HG03025 (cell line): ENCODE measurements around the gene TRAM2.

Experiments
- ATAC-seq: cut with Tn5 transposase; IDR thresholded peaks from one replicate; pipeline ENCODE4 v1.9.1; 2021; ENCODE audit warnings: mild to moderate bottlenecking, moderate library complexity; ENCODE audit not compliant: unreplicated experiment, low FRiP score

The TRAM2 gene

GRCh38 chr6:52571099-52571755, 5.6 kb downstream of the TRAM2 start:
- ATAC-seq, result no peak

- ATAC-seq, result no peak
These were observed 6.6 kb downstream of the TRAM2 start for GRCh38 chr6:52570291-52570700.

- ATAC-seq, result no peak
These were observed 8.5 kb downstream of the TRAM2 start for GRCh38 chr6:52568320-52568719.

- ATAC-seq, result no peak
These were observed 10.0 kb downstream of the TRAM2 start for GRCh38 chr6:52566853-52567279.

- ATAC-seq, result peak; percentile 49
These were observed 10.7 kb downstream of the TRAM2 start for GRCh38 chr6:52566201-52566600.

DNA sequence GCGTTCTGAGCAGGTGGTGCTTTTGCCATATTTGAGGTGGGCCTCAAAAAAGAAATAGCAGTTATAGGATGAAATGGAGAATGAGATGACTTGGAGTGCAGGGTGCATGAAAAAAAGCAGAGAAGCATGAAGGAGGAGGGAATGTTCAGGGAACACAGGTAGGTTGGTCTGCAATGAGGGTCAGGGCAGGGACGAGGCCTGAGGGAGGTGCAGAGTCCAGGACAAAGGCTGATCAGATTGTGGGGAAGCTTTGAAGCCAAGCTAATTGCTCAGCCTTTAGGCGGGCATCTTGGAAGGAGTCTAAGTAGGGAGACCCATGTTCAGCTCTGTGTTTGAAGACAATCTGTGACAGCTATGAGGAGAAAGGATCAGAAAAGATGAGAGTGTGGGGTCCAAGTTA, 12.0 kb downstream of the TRAM2 start:
- no peak for ATAC-seq

GRCh38 chr6:52562911-52563310, 13.9 kb downstream of the TRAM2 start:
- ATAC-seq, result no peak

- ATAC-seq, result no peak
These were observed 16.4 kb downstream of the TRAM2 start for GRCh38 chr6:52560462-52560861.

GRCh38 chr6:52558266-52559000, 18.4 kb downstream of the TRAM2 start:
- no peak for ATAC-seq

DNA sequence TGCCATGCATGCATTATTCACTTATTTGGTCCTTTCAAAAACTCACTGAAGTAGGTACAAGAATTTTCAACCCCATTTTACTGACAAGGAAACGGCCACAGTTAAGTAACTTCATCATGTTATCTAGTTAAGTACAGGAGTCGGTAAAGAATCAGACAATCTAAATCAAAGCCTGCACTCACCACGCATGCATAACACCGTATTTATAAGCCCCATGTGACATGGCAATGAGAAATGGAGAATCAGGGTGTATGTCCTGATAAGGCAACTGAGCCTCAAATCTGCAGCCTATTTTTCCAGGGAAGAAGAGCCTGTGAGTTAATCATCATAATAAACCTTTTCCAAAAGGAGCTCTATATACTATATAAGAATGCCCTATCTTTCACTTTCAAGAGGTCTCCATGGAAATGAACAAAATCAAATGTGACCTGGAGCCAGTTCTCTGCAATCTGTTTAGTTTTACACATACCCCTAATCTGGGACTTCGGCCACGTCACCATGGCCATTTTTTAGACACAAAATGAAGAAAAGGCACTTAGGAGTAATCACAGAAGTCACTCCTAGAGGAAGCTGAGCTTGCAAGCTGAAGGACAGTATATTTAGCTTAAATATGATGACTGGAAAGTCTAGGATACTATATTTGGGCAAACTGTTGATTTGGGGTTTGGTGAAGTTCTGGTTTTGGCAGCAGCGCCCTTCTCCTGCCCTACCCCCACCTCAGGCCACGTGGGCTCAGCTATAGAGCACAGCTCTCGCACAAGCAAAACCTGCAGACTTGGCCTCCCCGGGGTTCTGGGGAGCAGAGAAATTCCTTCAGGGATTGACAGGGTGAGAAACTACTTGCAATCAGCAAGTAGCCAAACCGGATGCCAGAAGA, 19.2 kb downstream of the TRAM2 start:
- ATAC-seq, result no peak

- ATAC-seq, result no peak
These were observed 21.2 kb downstream of the TRAM2 start for GRCh38 chr6:52555518-52556233.

- ATAC-seq, result no peak
These were observed 22.1 kb downstream of the TRAM2 start for GRCh38 chr6:52554684-52555280.

DNA sequence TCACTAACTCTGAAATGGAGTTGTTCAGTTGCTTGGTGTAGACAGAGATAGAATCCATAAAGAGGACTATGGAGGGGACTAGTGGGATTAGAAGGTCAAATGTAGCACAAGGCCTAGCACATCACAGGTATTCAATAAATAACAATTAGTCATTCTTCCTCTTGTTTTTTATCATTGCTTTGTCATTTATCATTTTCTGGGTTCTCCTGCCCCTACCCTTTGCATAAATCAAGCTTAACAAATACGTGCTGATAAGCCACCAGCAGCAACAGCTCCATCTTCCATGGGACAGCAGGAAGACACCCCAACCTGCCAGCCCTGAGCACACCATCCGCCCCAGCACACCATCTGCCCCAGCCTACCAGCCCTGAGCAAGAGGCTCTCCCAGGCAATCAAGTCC, 23.1 kb downstream of the TRAM2 start:
- no peak for ATAC-seq

DNA sequence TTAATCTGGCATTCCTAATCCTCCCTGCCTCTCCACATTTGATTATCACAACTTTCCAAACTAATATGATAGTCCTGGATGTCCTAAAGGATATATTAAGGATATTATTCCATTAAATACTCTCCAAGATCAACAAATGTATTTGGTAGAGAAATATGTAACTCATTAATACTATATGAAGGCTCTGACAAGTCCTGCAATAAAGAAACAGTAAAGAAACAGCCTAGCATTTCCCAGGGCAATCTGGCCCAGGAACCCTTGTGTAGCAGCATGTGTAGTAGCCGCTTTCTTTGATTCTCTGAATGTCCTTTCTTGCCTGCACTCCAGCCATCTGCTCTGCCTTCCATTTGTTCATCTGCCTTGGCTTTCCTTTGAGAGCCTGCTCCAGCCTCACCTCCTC, 23.7 kb downstream of the TRAM2 start:
- ATAC-seq, result no peak

GRCh38 chr6:52552278-52552643, 24.6 kb downstream of the TRAM2 start:
- peak; percentile 96 for ATAC-seq

- ATAC-seq, result no peak
These were observed 25.2 kb downstream of the TRAM2 start for GRCh38 chr6:52551483-52552277.

GRCh38 chr6:52550870-52551269, 26.0 kb downstream of the TRAM2 start:
- no peak for ATAC-seq

DNA sequence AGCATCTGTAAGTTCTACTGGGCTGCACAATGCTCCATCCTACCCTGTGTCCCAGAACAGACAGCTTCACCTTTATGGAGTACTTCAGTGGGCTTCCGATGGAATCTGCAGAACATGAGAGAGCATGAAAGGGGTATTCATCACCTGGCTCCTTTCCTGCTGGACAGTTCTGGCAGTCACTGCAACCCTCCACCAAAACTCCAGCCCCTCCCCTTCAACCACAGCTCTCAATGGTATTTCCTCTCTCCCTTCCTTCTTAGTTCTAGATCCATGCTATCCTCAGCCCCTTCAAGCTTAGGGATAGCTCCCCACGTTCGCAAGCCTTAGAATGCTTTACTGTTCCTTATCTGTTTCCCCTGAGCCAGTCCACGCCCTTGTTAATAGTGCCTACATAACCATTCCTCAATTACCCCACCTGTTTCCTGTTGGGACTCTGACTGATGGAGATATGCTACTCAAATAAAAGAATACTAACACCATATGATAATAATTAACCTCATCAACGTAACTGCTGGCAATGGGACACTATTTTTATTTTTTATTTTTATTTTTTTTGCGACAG, 26.8 kb downstream of the TRAM2 start:
- no peak for ATAC-seq

- ATAC-seq, result no peak
These were observed 27.4 kb downstream of the TRAM2 start for GRCh38 chr6:52549428-52549827.
